ENCODE measurements around the gene DCDC1.

- TF ChIP-seq ZNF274 (IDR thresholded peaks at IDR 0.05; ENCODE audit: borderline replicate concordance, low read depth, low read length) (no peak), POLR2AphosphoS5 (IDR thresholded peaks at IDR 0.05; ENCODE audit: control insufficient read depth, insufficient read depth, low read depth, low read length) (no peak), PYGO2 (tag; IDR thresholded peaks at IDR 0.05) (no peak), HMGXB4 (CRISPR knock-in tag; IDR thresholded peaks at IDR 0.05) (no peak), MXI1 (IDR thresholded peaks at IDR 0.05; ENCODE audit: low read depth, low read length) (no peak), RBFOX2 (IDR thresholded peaks at IDR 0.05; ENCODE audit: low read depth, low read length) (no peak), FOSL1 (tag; conservative IDR thresholded peaks at IDR 0.05) (no peak), E2F3 (CRISPR knock-in tag; IDR thresholded peaks at IDR 0.05) (no peak), EZH2 (IDR thresholded peaks at IDR 0.05; ENCODE audit: borderline replicate concordance, low read depth, low read length) (no peak), DNMT1 (IDR thresholded peaks at IDR 0.05) (no peak), USF2 (CRISPR knock-in tag; IDR thresholded peaks at IDR 0.05) (no peak), E2F1 (CRISPR knock-in tag; IDR thresholded peaks at IDR 0.05) (no peak), EP300 (IDR thresholded peaks at IDR 0.05; ENCODE audit: low read length) (no peak), NR2F6 (CRISPR knock-in tag; IDR thresholded peaks at IDR 0.05) (no peak)
These were observed 150.7 kb downstream of the DCDC1 start for GRCh38 chr11:31218847-31219246.

Measured in K562 (cell line).